Endodermal cell (in vitro differentiated cells): ENCODE results near the gene SLC38A3. TPM values are rescaled to one million over a fixed set of nuclear protein-coding genes. Genes with fewer than 3 reads are reported as not detected.

Experiments used
- DNase-seq: peaks from one replicate; pipeline ENCODE4 v3.0.0-alpha.2; 2017
- H3K27ac ChIP-seq: 2 replicates; pipeline ENCODE4 v1.5.1; 2013; ENCODE audit warnings: mild to moderate bottlenecking, low read depth, low read length, moderate library complexity
- H3K27me3 ChIP-seq: 2 replicates; pipeline ENCODE4 v1.6.1; 2013; ENCODE audit warnings: mild to moderate bottlenecking, low read length, moderate library complexity; ENCODE audit not compliant: insufficient read depth, control insufficient read depth, poor library complexity, severe bottlenecking
- H3K36me3 ChIP-seq: 2 replicates; pipeline ENCODE4 v1.7.0; 2013; ENCODE audit warnings: mild to moderate bottlenecking, low read length, moderate library complexity; ENCODE audit not compliant: control insufficient read depth, insufficient read depth
- H3K4me1 ChIP-seq: one replicate; pipeline ENCODE4 v1.7.0; 2013; ENCODE audit warnings: low read length; ENCODE audit not compliant: control insufficient read depth, insufficient read depth
- H3K4me3 ChIP-seq: 2 replicates; pipeline ENCODE4 v1.5.1; 2013; ENCODE audit warnings: mild to moderate bottlenecking, low read length, moderate library complexity
- H3K9ac ChIP-seq: 2 replicates; pipeline ENCODE4 v1.6.1; 2013; ENCODE audit warnings: mild to moderate bottlenecking, low read length, moderate library complexity; ENCODE audit not compliant: poor library complexity, severe bottlenecking; ENCODE audit errors: extremely low read depth
- H3K9me3 ChIP-seq: 2 replicates; pipeline ENCODE4 v1.6.1; 2013; ENCODE audit warnings: mild to moderate bottlenecking, low read length, moderate library complexity; ENCODE audit not compliant: control insufficient read depth
- H3K27ac Mint-ChIP-seq: 2 replicates; pipeline ENCODE4 v1.8.0; 2020; ENCODE audit warnings: mixed read lengths
- H3K27me3 Mint-ChIP-seq: 2 replicates; pipeline ENCODE4 v1.8.0; 2021; ENCODE audit warnings: mild to moderate bottlenecking, mixed read lengths; ENCODE audit not compliant: insufficient read depth
- H3K36me3 Mint-ChIP-seq: 2 replicates; pipeline ENCODE4 v1.8.0; 2020; ENCODE audit warnings: low read depth, mixed read lengths
- H3K4me1 Mint-ChIP-seq: 2 replicates; pipeline ENCODE4 v1.8.0; 2020; ENCODE audit warnings: mixed read lengths
- H3K4me3 Mint-ChIP-seq: 2 replicates; pipeline ENCODE4 v1.8.0; 2020; ENCODE audit warnings: mild to moderate bottlenecking, moderate library complexity, mixed read lengths
- H3K9me3 Mint-ChIP-seq: 2 replicates; pipeline ENCODE4 v1.8.0; 2020; ENCODE audit warnings: mild to moderate bottlenecking, mixed read lengths
- CTCF ChIP-seq: fragments of 200-600 bp; sonication (generic); conservative IDR thresholded peaks from 2 replicates; pipeline ENCODE4 v1.5.0; 2021; ENCODE audit warnings: antibody characterized with exemption, mild to moderate bottlenecking
- WGBS, 2 experiments: methylation state at CpG; one replicate each; pipeline versions ENCODE4 v1.1.5 to v1.1.7; 2013; ENCODE audit warnings: missing lambda C conversion rate in 2 of 2, mixed read lengths in 1 of 2; ENCODE audit not compliant: insufficient coverage in 1 of 2, insufficient read length in 1 of 2; 5-methylcytosine and 5-hydroxymethylcytosine counted together
- total RNA-seq, 2 donors: library from RNA; stranded (reverse); fragmentation: NEBNext Ultra II Directional in 1 of 2; extraction: Animal tissue kit (Norgen Biotek cat#: 25700) in 1 of 2; gene quantifications; 2 replicates in 1 of 2; 3 replicates in 1 of 2; pipeline ENCODE4 v1.2.1, GENCODE V29; 2021

SLC38A3 gene
- total RNA-seq, 2 donors from 2014 or later: 1.5 to 1.9 TPM

- H3K9ac ChIP-seq: no peak overlapping the region
- no peak for DNase-seq
- Mint-ChIP-seq H3K27me3 (no peaks in the 10 kb centered on the region), H3K4me3 (no peak overlapping the region), H3K36me3 (peaks cover 35% of the 10 kb centered on the region), H3K9me3 (no peaks in the 10 kb centered on the region), H3K27ac (no peak overlapping the region), H3K4me1 (peaks cover 12% of the 10 kb centered on the region)
- H3K36me3 ChIP-seq: peaks cover 5% of the 10 kb centered on the region
- no peak for TF ChIP-seq CTCF
- no peak overlapping the region for H3K27ac ChIP-seq
- H3K9me3 ChIP-seq: no peaks in the 10 kb centered on the region
- 95 to 96% methylated on average over 3 to 7 of the region's 7 CpGs for WGBS, 2 experiments
- H3K4me1 ChIP-seq: no peaks in the 10 kb centered on the region
- H3K27me3 ChIP-seq: no peaks in the 10 kb centered on the region
- no peak overlapping the region for H3K4me3 ChIP-seq
Measured at GRCh38 chr3:50174517-50174895, 30.6 kb upstream of the SLC38A3 start.

- no peaks in the 10 kb centered on the region for H3K9me3 ChIP-seq
- 90 to 92% methylated on average over 13 to 17 of the region's 17 CpGs for WGBS, 2 experiments
- H3K27me3 ChIP-seq: no peaks in the 10 kb centered on the region
- peak; percentile 24 for TF ChIP-seq CTCF
- no peak overlapping the region for H3K4me3 Mint-ChIP-seq
- H3K4me1 ChIP-seq: no peaks in the 10 kb centered on the region
- no peak overlapping the region for H3K4me3 ChIP-seq
- H3K27me3 Mint-ChIP-seq: no peaks in the 10 kb centered on the region
- H3K36me3 ChIP-seq: peaks cover 5% of the 10 kb centered on the region
- H3K4me1 Mint-ChIP-seq: peaks cover 13% of the 10 kb centered on the region
- H3K9me3 Mint-ChIP-seq: no peaks in the 10 kb centered on the region
- no peak overlapping the region for H3K9ac ChIP-seq
- no peak for DNase-seq
- H3K36me3 Mint-ChIP-seq: peaks cover 37% of the 10 kb centered on the region
- no peak overlapping the region for H3K27ac ChIP-seq
- no peak overlapping the region for H3K27ac Mint-ChIP-seq
Measured at GRCh38 chr3:50174947-50175524, 30.0 kb upstream of the SLC38A3 start.

- 94% methylated on average over 2 of the region's 2 CpGs; no CpG with 5 or more reads in 1 of the 2 experiments for WGBS, 2 experiments
- H3K4me1 Mint-ChIP-seq: peaks cover 12% of the 10 kb centered on the region
- no peak for DNase-seq
- peaks cover 45% of the 10 kb centered on the region for H3K36me3 Mint-ChIP-seq
- Histone ChIP-seq H3K27me3 (no peaks in the 10 kb centered on the region), H3K4me3 (no peak overlapping the region), H3K9me3 (no peaks in the 10 kb centered on the region), H3K27ac (no peak overlapping the region), H3K9ac (no peak overlapping the region), H3K36me3 (peaks cover 5% of the 10 kb centered on the region), H3K4me1 (peaks cover 3% of the 10 kb centered on the region)
- no peak overlapping the region for H3K27ac Mint-ChIP-seq
- no peaks in the 10 kb centered on the region for H3K9me3 Mint-ChIP-seq
- peaks cover 3% of the 10 kb centered on the region for H3K27me3 Mint-ChIP-seq
- no peak overlapping the region for H3K4me3 Mint-ChIP-seq
- no peak for TF ChIP-seq CTCF
Measured at GRCh38 chr3:50177346-50177745, 27.7 kb upstream of the SLC38A3 start.
